Colonic mucosa (tissue), 4 donors: ENCODE data around the gene PRSS37. TPM values are rescaled to one million over a fixed set of nuclear protein-coding genes. Genes with fewer than 3 reads are reported as not detected.

Experiments
- DNase-seq: peaks from one replicate; pipeline ENCODE4 v3.0.0-alpha.2; 2020
- H3K27ac ChIP-seq: fragments of 200-600 bp; one replicate; pipeline ENCODE4 v1.8.0; 2021
- H3K27me3 ChIP-seq: fragments of 200-600 bp; one replicate; pipeline ENCODE4 v1.8.0; 2021
- H3K36me3 ChIP-seq: fragments of 200-600 bp; one replicate; pipeline ENCODE4 v1.8.0; 2021
- H3K4me1 ChIP-seq: fragments of 200-600 bp; one replicate; pipeline ENCODE4 v1.8.0; 2021; ENCODE audit warnings: mild to moderate bottlenecking
- H3K4me3 ChIP-seq: fragments of 200-600 bp; one replicate; pipeline ENCODE4 v1.8.0; 2021
- H3K9ac ChIP-seq, 2 donors: one replicate each; pipeline ENCODE4 v1.7.0; 2013; ENCODE audit warnings: control low read depth in 2 of 2, low read depth in 2 of 2, low read length in 2 of 2
- H3K9me3 ChIP-seq: fragments of 200-600 bp; one replicate; pipeline ENCODE4 v1.8.0; 2021
- CTCF ChIP-seq: fragments of 200-600 bp; IDR thresholded peaks from one replicate; pipeline ENCODE4 v1.8.0; 2022; ENCODE audit warnings: antibody characterized with exemption, mild to moderate bottlenecking
- intact Hi-C: fragments of 100-400 bp; cut with DNase I; formaldehyde crosslinking; loops from one replicate; pipeline ENCODE4 v1.14.1; 2022
- total RNA-seq, 2 donors: library from RNA; stranded (reverse); fragmentation: NEBNext Ultra II Directional in 1 of 2; extraction: Animal tissue kit (Norgen Biotek cat#: 25700) in 1 of 2; gene quantifications; one replicate each; pipeline ENCODE4 v1.2.1, GENCODE V29; 2021
- donor health status: healthy.
- donor health status: DM: no; HTN: no; CAD: no.
- donor health status: DM: no; HTN: no; CAD: no.

The PRSS37 gene
- total RNA-seq, 2 donors from 2014 or later = not detected

GRCh38 chr7:141792526-141792925 lies 48.8 kb downstream of the PRSS37 start:
- H3K4me1 ChIP-seq = no peaks in the 10 kb centered on the region
- no peak for TF ChIP-seq CTCF

GRCh38 chr7:141789917-141790316 lies 51.4 kb downstream of the PRSS37 start, which contains the start of gene TAS2R5:
TSS of gene TAS2R5 (plus strand) at chr7:141790217. CDS start at chr7:141790362, 145 bp downstream.
- Histone ChIP-seq H3K36me3 (no peaks in the 10 kb centered on the region), H3K9ac (no peak within 1 kb of the TSS), H3K27ac (no peak within 1 kb of the TSS), H3K27me3 (no peaks in the 10 kb centered on the region), H3K9me3 (no peaks in the 10 kb centered on the region), H3K4me1 (no peaks in the 10 kb centered on the region), H3K4me3 (no peak within 1 kb of the TSS)
- intact Hi-C loops = no loop called here
- TF ChIP-seq CTCF = no peak
- DNase-seq = no peak

More at GRCh38 chr7:141792526-141792925, 48.8 kb downstream of the PRSS37 start:
- intact Hi-C loops = no loop called here
- H3K27ac ChIP-seq = no peak overlapping the region
- no peak overlapping the region for H3K4me3 ChIP-seq
- no peaks in the 10 kb centered on the region for H3K27me3 ChIP-seq
- no peak for DNase-seq
- H3K9ac ChIP-seq = no peak overlapping the region
- no peaks in the 10 kb centered on the region for H3K9me3 ChIP-seq
- H3K36me3 ChIP-seq = no peaks in the 10 kb centered on the region

DNA sequence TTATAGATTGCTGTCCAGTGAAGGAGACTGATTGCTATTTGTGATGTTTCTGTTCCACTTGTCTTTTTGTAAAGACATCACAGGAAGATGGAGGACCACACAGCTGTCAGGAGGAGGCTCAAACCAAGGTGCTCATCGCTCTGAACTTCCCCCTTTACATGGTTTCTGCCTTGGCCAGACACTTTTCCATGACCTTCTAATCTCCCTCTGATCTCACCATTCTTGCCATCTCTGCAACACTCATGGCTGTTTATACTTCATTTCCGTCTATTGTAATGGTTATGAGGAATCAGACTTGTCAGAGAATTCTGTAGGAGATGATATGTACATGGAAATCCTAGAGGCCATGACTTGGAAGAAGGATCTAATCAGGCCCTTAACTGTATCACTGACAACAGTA lies 53.0 kb downstream of the PRSS37 start:
- TF ChIP-seq CTCF = no peak
- H3K9ac ChIP-seq = no peak overlapping the region
- no peaks in the 10 kb centered on the region for H3K27me3 ChIP-seq
- no peak overlapping the region for H3K27ac ChIP-seq
- no peaks in the 10 kb centered on the region for H3K9me3 ChIP-seq
- no peaks in the 10 kb centered on the region for H3K4me1 ChIP-seq
- no peaks in the 10 kb centered on the region for H3K36me3 ChIP-seq
- intact Hi-C loops = no loop called here
- DNase-seq = no peak
- H3K4me3 ChIP-seq = no peak overlapping the region

Other genes with a start within 250 kb of the PRSS37 start
- gene DENND11, start 139.3 kb downstream of the PRSS37 start, total RNA-seq = 10 to 100 TPM; 32.3 to 38.1 TPM
- not detected for gene WEE2, start 133.1 kb downstream of the PRSS37 start, total RNA-seq
- 100 to 1,000 TPM in 1 of 2 donors, 10 to 100 TPM in 1; 76.7 to 130 TPM for gene SSBP1, start 103.1 kb downstream of the PRSS37 start, total RNA-seq
- under 1 TPM; 0.58 to 0.94 TPM for gene TAS2R3, start 77.4 kb downstream of the PRSS37 start, total RNA-seq
- under 1 TPM; 0.62 to 0.66 TPM for gene TAS2R4, start 64.8 kb downstream of the PRSS37 start, total RNA-seq
- gene TAS2R5, start 51.3 kb downstream of the PRSS37 start, total RNA-seq = 1 to 10 TPM in 1 of 2 donors, under 1 TPM in 1; 0.98 to 1.2 TPM
- not detected for gene OR9A4, start 74.9 kb upstream of the PRSS37 start, total RNA-seq
- gene CLEC5A, start 105.5 kb upstream of the PRSS37 start, total RNA-seq = under 1 TPM in 1 of 2 donors, not detected in 1; 0.27 TPM
- not detected for gene TAS2R38, start 132.3 kb upstream of the PRSS37 start, total RNA-seq
- gene MGAM, start 154.4 kb upstream of the PRSS37 start, total RNA-seq = 1 to 10 TPM; 1.5 to 3.3 TPM